ENCODE data around the gene ATP8A1.

- no peak for TF ChIP-seq CTCF (IDR thresholded peaks at IDR 0.05; ENCODE audit: low read depth, low read length)
- no peak for TF ChIP-seq EZH2phosphoT487 (IDR thresholded peaks at IDR 0.05; ENCODE audit: low read depth)
Measured at GRCh38 chr4:42453612-42454011, 203.3 kb downstream of the ATP8A1 start.

Data from OCI-LY3 (cell line).